ENCODE measurements around the gene LRP1B.

GRCh38 chr2:141362311-141362710 is 768.5 kb downstream of the LRP1B start:
- TF ChIP-seq ZFX (IDR thresholded peaks at IDR 0.05; ENCODE audit: borderline replicate concordance) (no peak), CTCF (IDR thresholded peaks at IDR 0.05) (no peak)
